Right lobe of liver (tissue), 4 donors: ENCODE results near the gene SLC7A1.

Experiments used
- CTCF ChIP-seq, 4 donors: fragments of 200-600 bp in 3 of 4; fragments of 450-650 bp in 1 of 4; IDR thresholded peaks; one replicate each; pipeline versions ENCODE4 v1.5.1 to v1.8.0; 2016 to 2022; ENCODE audit warnings: antibody characterized with exemption in 4 of 4, mild to moderate bottlenecking in 2 of 4
- POLR2A ChIP-seq: fragments of 450-650 bp; IDR thresholded peaks from one replicate; pipeline ENCODE4 v1.6.1; 2017; ENCODE audit warnings: antibody characterized with exemption, mild to moderate bottlenecking
- donor health status: DM: no; HTN: no; CAD: no.
- donor health status: DM: no; HTN: no; CAD: no.
- donor health status: DM: no; HTN: yes; CAD: no.

GRCh38 chr13:29525757-29526156, 69.7 kb downstream of the SLC7A1 start:
- no peak for TF ChIP-seq CTCF (IDR thresholded peaks at IDR 0.05)
- TF ChIP-seq POLR2A = no peak
